Measurements from ENCODE around the gene MYOG. TPM values are rescaled to one million over a fixed set of nuclear protein-coding genes. Genes with fewer than 3 reads are reported as not detected.

Gene MYOG
- polyA plus RNA-seq, 3 donors = not detected

- no peaks in the 10 kb centered on the region for H3K9me3 ChIP-seq (replicated peaks in 1 of 2; ENCODE audit: control insufficient read depth in 1 of 2, insufficient read depth in 1 of 2, low read length in 2 of 2)
- H3K27ac ChIP-seq (ENCODE audit: low read depth in 1 of 2, low read length in 2 of 2) = no peak overlapping the region
- Mint-ChIP-seq H3K27me3 (ENCODE audit: low read depth in 3 of 3) (peaks cover 3 to 36% (median 18%) of the 10 kb centered on the region in 3 donors), H3K4me3 (peak overlapping the region in 1 of 2 donors; percentile 53), H3K27ac (peak overlapping the region in 2 of 7 donors; percentile 53 to 62), H3K36me3 (no peaks in the 10 kb centered on the region), H3K4me1 (peaks cover 12% of the 10 kb centered on the region), H3K9me3 (no peaks in the 10 kb centered on the region)
- no peaks in the 10 kb centered on the region for H3K4me1 ChIP-seq (ENCODE audit: control insufficient read depth in 1 of 2, insufficient read depth in 2 of 2, low read length in 2 of 2)
- TF ChIP-seq, protein P1, sequence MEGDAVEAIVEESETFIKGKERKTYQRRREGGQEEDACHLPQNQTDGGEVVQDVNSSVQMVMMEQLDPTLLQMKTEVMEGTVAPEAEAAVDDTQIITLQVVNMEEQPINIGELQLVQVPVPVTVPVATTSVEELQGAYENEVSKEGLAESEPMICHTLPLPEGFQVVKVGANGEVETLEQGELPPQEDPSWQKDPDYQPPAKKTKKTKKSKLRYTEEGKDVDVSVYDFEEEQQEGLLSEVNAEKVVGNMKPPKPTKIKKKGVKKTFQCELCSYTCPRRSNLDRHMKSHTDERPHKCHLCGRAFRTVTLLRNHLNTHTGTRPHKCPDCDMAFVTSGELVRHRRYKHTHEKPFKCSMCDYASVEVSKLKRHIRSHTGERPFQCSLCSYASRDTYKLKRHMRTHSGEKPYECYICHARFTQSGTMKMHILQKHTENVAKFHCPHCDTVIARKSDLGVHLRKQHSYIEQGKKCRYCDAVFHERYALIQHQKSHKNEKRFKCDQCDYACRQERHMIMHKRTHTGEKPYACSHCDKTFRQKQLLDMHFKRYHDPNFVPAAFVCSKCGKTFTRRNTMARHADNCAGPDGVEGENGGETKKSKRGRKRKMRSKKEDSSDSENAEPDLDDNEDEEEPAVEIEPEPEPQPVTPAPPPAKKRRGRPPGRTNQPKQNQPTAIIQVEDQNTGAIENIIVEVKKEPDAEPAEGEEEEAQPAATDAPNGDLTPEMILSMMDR (IDR thresholded peaks at IDR 0.05) = peak; percentile 62
- no peaks in the 10 kb centered on the region for H3K36me3 ChIP-seq (replicated peaks in 1 of 2; ENCODE audit: control insufficient read depth in 1 of 2, insufficient read depth in 2 of 2, low read length in 2 of 2)
- H4K20me1 ChIP-seq (ENCODE audit: insufficient read depth, low read length) = no peaks in the 10 kb centered on the region
- no peak for DNase-seq
- no peak overlapping the region for H2AFZ ChIP-seq (ENCODE audit: insufficient read depth, low read depth, low read length, poor library complexity, severe bottlenecking)
- no peak overlapping the region for H3K9ac ChIP-seq (ENCODE audit: insufficient read depth, low read length, poor library complexity, severe bottlenecking)
- H3K27me3 ChIP-seq (ENCODE audit: control insufficient read depth in 2 of 2, insufficient read depth in 2 of 2, low read length in 2 of 2) = peaks cover 0 to 2% of the 10 kb centered on the region in 2 donors
- H3K79me2 ChIP-seq (ENCODE audit: insufficient read depth, low read length) = no peaks in the 10 kb centered on the region
- intact Hi-C loops (cut with micrococcal nuclease) = loop anchor here (2.0 to 10.0 kb wide), 4 partner anchors 85 to 229 kb away; partner anchors contain the start of gene ADORA1 (in 1 of the 2)
- no peak overlapping the region for H3K4me3 ChIP-seq (replicated peaks in 1 of 3; ENCODE audit: low read depth in 2 of 3, low read length in 3 of 3)
- 62% methylated on average over 6 of the region's 11 CpGs for WGBS (ENCODE audit: insufficient coverage)
- H3K4me2 ChIP-seq (replicated peaks; ENCODE audit: extremely low read depth, low read length, poor library complexity, severe bottlenecking) = no peak overlapping the region
Measured at GRCh38 chr1:203039609-203040512, 46.0 kb downstream of the MYOG start.

- H3K9ac ChIP-seq (ENCODE audit: insufficient read depth, low read length, poor library complexity, severe bottlenecking) = no peak overlapping the region
- no peaks in the 10 kb centered on the region for H3K9me3 ChIP-seq (replicated peaks in 1 of 2; ENCODE audit: control insufficient read depth in 1 of 2, insufficient read depth in 1 of 2, low read length in 2 of 2)
- H3K4me3 ChIP-seq (replicated peaks in 1 of 3; ENCODE audit: low read depth in 2 of 3, low read length in 3 of 3) = no peak overlapping the region
- Mint-ChIP-seq H3K4me3 (peak overlapping the region in 1 of 2 donors; percentile 35), H3K27me3 (ENCODE audit: low read depth in 3 of 3) (peaks cover 3 to 36% (median 17%) of the 10 kb centered on the region in 3 donors), H3K36me3 (no peaks in the 10 kb centered on the region), H3K27ac (no peak overlapping the region), H3K9me3 (no peaks in the 10 kb centered on the region), H3K4me1 (peaks cover 12% of the 10 kb centered on the region)
- H3K4me1 ChIP-seq (ENCODE audit: control insufficient read depth in 1 of 2, insufficient read depth in 2 of 2, low read length in 2 of 2) = no peaks in the 10 kb centered on the region
- peaks cover 0 to 2% of the 10 kb centered on the region in 2 donors for H3K27me3 ChIP-seq (ENCODE audit: control insufficient read depth in 2 of 2, insufficient read depth in 2 of 2, low read length in 2 of 2)
- WGBS (ENCODE audit: insufficient coverage) = 72% methylated on average over 17 of the region's 22 CpGs
- DNase-seq = peak; percentile 53 to 71 (median 68)
- intact Hi-C loops (cut with micrococcal nuclease) = loop anchor here (2.0 to 5.0 kb wide), 3 partner anchors 178 to 230 kb away; no protein-coding TSS in a partner anchor
- TF ChIP-seq, protein P1 (IDR thresholded peaks at IDR 0.05) = peak; percentile 95
- no peaks in the 10 kb centered on the region for H3K36me3 ChIP-seq (replicated peaks in 1 of 2; ENCODE audit: control insufficient read depth in 1 of 2, insufficient read depth in 2 of 2, low read length in 2 of 2)
- no peaks in the 10 kb centered on the region for H4K20me1 ChIP-seq (ENCODE audit: insufficient read depth, low read length)
- no peak overlapping the region for H3K27ac ChIP-seq (ENCODE audit: low read depth in 1 of 2, low read length in 2 of 2)
- no peak overlapping the region for H2AFZ ChIP-seq (ENCODE audit: insufficient read depth, low read depth, low read length, poor library complexity, severe bottlenecking)
- H3K79me2 ChIP-seq (ENCODE audit: insufficient read depth, low read length) = no peaks in the 10 kb centered on the region
- H3K4me2 ChIP-seq (replicated peaks; ENCODE audit: extremely low read depth, low read length, poor library complexity, severe bottlenecking) = no peak overlapping the region
Measured at GRCh38 chr1:203038891-203039608, 46.8 kb downstream of the MYOG start.
